Endothelial cell (in vitro differentiated cells): ENCODE results near the gene CCR5. TPM values are rescaled to one million over a fixed set of nuclear protein-coding genes. Genes with fewer than 3 reads are reported as not detected.
A peak's percentile ranks its signal among the peaks of the same experiment; 100 is the strongest.

Source experiments
- DNase-seq: peaks from one replicate; pipeline ENCODE4 v3.0.0; 2021; ENCODE audit warnings: low spot score
- H3K27ac Mint-ChIP-seq: one replicate; pipeline ENCODE4 v1.8.0; 2021; ENCODE audit warnings: mixed read lengths, inconsistent platforms; ENCODE audit not compliant: unreplicated experiment
- H3K27me3 Mint-ChIP-seq: one replicate; pipeline ENCODE4 v1.8.0; 2021; ENCODE audit warnings: mild to moderate bottlenecking, moderate library complexity, mixed read lengths, inconsistent platforms; ENCODE audit not compliant: unreplicated experiment
- H3K36me3 Mint-ChIP-seq: one replicate; pipeline ENCODE4 v1.8.0; 2021; ENCODE audit warnings: mild to moderate bottlenecking, low read depth, mixed read lengths, inconsistent platforms; ENCODE audit not compliant: unreplicated experiment
- H3K4me1 Mint-ChIP-seq: one replicate; pipeline ENCODE4 v1.8.0; 2021; ENCODE audit warnings: mild to moderate bottlenecking, mixed read lengths, inconsistent platforms; ENCODE audit not compliant: unreplicated experiment
- H3K4me3 Mint-ChIP-seq: one replicate; pipeline ENCODE4 v1.8.0; 2021; ENCODE audit warnings: mild to moderate bottlenecking, mixed read lengths, inconsistent platforms; ENCODE audit not compliant: unreplicated experiment
- H3K9me3 Mint-ChIP-seq: one replicate; pipeline ENCODE4 v1.8.0; 2021; ENCODE audit warnings: mixed read lengths, inconsistent platforms; ENCODE audit not compliant: unreplicated experiment
- total RNA-seq: library from RNA; stranded (reverse); fragmentation: NEBNext Ultra II Directional; extraction: Animal tissue kit (Norgen Biotek cat#: 25700); gene quantifications from one replicate; pipeline ENCODE4 v1.2.1, GENCODE V29; 2021; ENCODE audit not compliant: unreplicated experiment
- TF ChIP-seq, protein P1 (sequence below): fragments of 200-600 bp; sonication (generic); IDR thresholded peaks from one replicate; pipeline ENCODE4 v1.5.0; 2021; ENCODE audit warnings: antibody characterized with exemption; ENCODE audit not compliant: unreplicated experiment

Gene CCR5
- total RNA-seq, 1 donor from 2014 or later = not detected

DNA sequence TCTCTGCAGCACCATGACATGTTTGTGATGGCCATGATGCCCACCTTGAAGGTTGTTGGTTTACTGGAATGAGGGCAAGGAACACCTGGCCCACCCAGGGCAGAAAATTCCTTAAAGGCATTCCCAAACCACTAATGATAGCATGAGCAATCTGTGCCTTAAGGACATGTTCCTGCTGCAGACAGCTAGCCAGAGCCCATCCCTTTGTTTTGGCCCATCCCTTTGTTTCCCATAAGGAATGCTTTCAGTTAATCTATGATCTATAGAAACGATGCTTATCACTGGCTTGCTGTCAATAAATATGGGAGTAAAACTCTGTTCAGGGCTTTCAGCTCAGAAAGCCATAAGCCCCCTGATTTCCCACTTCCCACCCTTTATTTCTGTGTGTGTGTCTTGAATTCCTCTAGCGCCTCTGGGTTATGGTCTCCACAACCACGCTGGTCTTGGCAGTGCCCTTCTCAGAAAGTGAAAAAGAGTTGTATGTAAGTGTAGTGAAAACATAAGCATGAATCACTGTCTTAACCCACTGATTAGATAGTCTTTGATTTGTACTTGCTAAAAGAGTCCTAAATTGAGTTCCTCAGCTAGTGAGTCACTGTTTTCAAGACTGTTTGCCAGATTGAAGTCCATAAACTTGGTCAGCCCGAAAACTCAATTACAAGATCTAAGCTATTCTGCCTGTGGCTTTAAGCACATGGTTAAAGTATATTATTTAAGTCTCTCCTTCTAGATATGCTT lies 35.8 kb upstream of the CCR5 start:
- Mint-ChIP-seq H3K9me3 (peaks cover 16% of the 10 kb centered on the region), H3K27me3 (peaks cover 8% of the 10 kb centered on the region), H3K27ac (no peak overlapping the region), H3K4me3 (peak overlapping the region; percentile 37), H3K36me3 (peaks cover 18% of the 10 kb centered on the region), H3K4me1 (peaks cover 11% of the 10 kb centered on the region)
- no peak for DNase-seq
- TF ChIP-seq, protein P1, sequence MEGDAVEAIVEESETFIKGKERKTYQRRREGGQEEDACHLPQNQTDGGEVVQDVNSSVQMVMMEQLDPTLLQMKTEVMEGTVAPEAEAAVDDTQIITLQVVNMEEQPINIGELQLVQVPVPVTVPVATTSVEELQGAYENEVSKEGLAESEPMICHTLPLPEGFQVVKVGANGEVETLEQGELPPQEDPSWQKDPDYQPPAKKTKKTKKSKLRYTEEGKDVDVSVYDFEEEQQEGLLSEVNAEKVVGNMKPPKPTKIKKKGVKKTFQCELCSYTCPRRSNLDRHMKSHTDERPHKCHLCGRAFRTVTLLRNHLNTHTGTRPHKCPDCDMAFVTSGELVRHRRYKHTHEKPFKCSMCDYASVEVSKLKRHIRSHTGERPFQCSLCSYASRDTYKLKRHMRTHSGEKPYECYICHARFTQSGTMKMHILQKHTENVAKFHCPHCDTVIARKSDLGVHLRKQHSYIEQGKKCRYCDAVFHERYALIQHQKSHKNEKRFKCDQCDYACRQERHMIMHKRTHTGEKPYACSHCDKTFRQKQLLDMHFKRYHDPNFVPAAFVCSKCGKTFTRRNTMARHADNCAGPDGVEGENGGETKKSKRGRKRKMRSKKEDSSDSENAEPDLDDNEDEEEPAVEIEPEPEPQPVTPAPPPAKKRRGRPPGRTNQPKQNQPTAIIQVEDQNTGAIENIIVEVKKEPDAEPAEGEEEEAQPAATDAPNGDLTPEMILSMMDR = no peak

GRCh38 chr3:46335541-46335940 lies 35.2 kb upstream of the CCR5 start:
- Mint-ChIP-seq H3K36me3 (peaks cover 18% of the 10 kb centered on the region), H3K27me3 (peaks cover 8% of the 10 kb centered on the region), H3K27ac (no peak overlapping the region), H3K4me1 (peaks cover 11% of the 10 kb centered on the region), H3K9me3 (peaks cover 19% of the 10 kb centered on the region), H3K4me3 (no peak overlapping the region)
- no peak for DNase-seq
- TF ChIP-seq, protein P1 = no peak

DNA sequence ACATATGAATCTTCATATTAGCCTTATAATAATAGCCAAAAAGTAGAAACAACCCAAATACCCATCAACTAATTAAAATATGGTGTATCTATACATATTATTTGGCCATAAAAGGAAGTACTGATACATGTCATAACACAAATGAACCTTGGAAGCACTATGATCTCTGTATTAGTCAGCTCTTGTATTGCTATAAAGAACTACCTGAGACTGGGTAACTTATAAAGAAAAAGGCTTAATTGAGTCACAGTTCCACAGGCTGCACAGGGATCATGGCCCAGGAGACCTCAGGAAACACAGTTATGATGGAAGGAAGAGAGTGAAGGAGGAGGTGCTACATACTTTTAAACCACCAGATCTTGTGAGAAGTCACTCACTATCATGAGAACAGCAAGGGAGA lies 32.8 kb upstream of the CCR5 start:
- no peak overlapping the region for H3K27ac Mint-ChIP-seq
- H3K9me3 Mint-ChIP-seq = peaks cover 19% of the 10 kb centered on the region
- H3K36me3 Mint-ChIP-seq = peaks cover 9% of the 10 kb centered on the region
- TF ChIP-seq, protein P1 = no peak
- H3K4me1 Mint-ChIP-seq = peaks cover 8% of the 10 kb centered on the region
- DNase-seq = no peak
- H3K4me3 Mint-ChIP-seq = no peak overlapping the region
- peaks cover 3% of the 10 kb centered on the region for H3K27me3 Mint-ChIP-seq

DNA sequence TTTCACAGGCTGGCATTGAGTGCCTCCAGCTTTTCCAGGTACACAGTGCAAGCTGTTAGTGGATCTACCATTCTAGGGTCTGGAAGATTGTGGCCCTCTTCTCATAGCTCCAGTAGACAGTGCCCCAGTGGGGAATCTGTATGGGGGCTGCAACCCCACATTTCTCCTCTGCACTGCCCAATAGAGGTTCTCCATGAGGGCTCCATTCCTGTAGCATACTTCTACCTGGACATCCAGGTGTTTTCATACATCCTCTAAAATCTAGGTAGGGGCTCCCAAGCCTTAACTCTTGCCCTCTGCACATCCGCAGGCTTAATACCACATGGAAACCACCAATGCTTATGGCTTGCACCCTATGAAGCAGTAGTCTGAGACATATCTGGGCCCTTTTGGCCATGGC lies 31.9 kb upstream of the CCR5 start:
- H3K36me3 Mint-ChIP-seq = peaks cover 9% of the 10 kb centered on the region
- no peak overlapping the region for H3K27ac Mint-ChIP-seq
- no peaks in the 10 kb centered on the region for H3K27me3 Mint-ChIP-seq
- TF ChIP-seq, protein P1 = no peak
- no peak overlapping the region for H3K4me3 Mint-ChIP-seq
- H3K9me3 Mint-ChIP-seq = peaks cover 19% of the 10 kb centered on the region
- peaks cover under 1% of the 10 kb centered on the region for H3K4me1 Mint-ChIP-seq
- DNase-seq = no peak

- H3K27ac Mint-ChIP-seq = no peak overlapping the region
These were observed 26.3 kb upstream of the CCR5 start for GRCh38 chr3:46344476-46344875.

More at GRCh38 chr3:46344476-46344875, 26.3 kb upstream of the CCR5 start:
- TF ChIP-seq, protein P1 = no peak
- Mint-ChIP-seq H3K36me3 (no peaks in the 10 kb centered on the region), H3K9me3 (peaks cover 7% of the 10 kb centered on the region), H3K27me3 (no peaks in the 10 kb centered on the region), H3K4me3 (no peak overlapping the region), H3K4me1 (no peaks in the 10 kb centered on the region)
- no peak for DNase-seq
